A549 treated with AZD9567 at 1 μM for 4 hours (cell line): ENCODE measurements around the gene PLA2G2C. TPM values are rescaled to one million over a fixed set of nuclear protein-coding genes. Genes with fewer than 3 reads are reported as not detected.

Experiments
- total RNA-seq: library from RNA; stranded (reverse); fragments of 200-300 nt; extraction: Qiagen RNA extraction; gene quantifications from 5 replicates; pipeline ENCODE4 v1.2.3, GENCODE V29; 2022; ENCODE audit not compliant: insufficient read depth

The PLA2G2C gene, protein sequence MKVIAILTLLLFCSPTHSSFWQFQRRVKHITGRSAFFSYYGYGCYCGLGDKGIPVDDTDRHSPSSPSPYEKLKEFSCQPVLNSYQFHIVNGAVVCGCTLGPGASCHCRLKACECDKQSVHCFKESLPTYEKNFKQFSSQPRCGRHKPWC
- not detected in 5 replicates for total RNA-seq

DNA sequence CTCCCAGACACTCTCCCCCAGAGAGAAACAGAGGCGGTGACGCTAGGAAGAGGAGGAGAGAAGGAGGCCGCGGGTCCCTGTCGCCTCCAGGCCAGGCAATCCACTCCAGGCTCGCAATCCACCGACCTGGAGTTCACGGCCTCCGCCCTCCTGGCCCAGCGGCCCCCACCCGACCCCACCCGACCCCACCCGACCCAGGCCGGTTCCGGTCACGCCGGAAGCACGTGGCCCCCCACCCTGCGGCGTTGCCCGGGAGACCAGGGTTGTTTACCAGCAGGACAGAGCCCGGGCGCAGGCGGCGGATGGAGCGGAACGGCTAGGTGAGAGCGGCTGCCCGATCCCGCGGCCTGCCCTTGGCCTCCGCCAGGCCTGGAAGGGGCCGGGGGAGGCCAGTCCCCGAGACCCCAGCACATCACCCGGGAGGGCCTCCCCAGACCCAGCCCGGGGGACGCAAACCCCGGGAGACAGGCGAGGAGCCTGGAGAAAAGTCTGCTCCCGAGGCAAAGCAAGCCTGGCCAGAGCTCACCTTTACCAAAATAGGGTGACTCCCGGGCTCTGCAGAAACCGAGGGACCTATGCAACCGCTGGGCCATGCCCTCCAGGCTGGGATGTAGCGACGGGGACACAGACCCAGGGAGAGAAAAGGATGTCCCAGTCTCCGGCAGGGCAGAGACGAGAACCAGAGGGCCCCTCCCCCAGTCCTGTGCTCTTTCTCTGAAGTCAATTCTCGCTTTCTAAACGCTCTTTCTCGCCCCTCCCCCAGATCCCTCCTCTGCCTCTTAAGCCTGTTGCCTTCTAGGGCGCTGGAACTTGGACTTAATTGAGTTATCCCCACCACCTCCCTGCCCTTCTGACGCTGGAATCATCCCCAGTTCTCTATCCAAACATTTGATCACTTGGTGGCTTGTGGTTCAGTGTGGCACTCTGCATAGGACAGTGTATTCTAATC, at the start of gene PLA2G2C, which contains the start of gene UBXN10:
Gene PLA2G2C, minus strand, starts transcription at position 685 of the 949 bp plus-strand sequence. CDS start 9,155 bp downstream, outside the sequence.
Gene UBXN10, plus strand, starts transcription at position 263 of the 949 bp plus-strand sequence. CDS start 4,466 bp downstream, outside the sequence.

DNA sequence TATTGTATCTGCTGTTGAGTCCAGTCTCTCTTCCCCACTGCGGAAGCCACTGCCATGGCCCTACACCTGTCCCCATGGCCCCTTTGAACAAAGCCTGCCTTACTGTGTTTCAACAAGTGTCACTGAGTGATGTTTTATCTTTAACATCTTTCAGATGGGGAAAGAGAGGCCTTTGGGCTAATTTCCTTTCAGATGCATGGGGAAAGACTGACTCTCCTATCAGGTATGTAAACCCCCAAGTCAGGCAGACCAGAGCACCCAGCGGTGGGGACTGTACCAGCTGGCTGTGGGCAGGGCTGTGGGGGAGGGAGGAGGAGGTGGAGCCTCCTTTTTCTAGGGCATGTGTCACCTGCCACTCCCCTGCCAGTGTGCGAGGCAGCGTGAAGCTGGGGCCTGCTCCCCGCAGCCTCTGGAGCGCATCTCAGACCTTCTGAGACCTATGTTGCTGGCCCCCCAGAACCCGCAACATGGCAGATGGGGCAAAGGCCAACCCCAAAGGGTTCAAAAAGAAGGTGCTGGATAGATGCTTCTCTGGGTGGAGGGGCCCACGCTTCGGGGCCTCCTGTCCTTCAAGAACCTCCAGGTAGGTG, 47.3 kb downstream of the PLA2G2C start, which contains the start of gene PLA2G2F:
Gene PLA2G2F, plus strand, starts transcription at position 363 of the 590 bp plus-strand sequence. Its CDS starts 105 bp downstream, at position 468.

DNA sequence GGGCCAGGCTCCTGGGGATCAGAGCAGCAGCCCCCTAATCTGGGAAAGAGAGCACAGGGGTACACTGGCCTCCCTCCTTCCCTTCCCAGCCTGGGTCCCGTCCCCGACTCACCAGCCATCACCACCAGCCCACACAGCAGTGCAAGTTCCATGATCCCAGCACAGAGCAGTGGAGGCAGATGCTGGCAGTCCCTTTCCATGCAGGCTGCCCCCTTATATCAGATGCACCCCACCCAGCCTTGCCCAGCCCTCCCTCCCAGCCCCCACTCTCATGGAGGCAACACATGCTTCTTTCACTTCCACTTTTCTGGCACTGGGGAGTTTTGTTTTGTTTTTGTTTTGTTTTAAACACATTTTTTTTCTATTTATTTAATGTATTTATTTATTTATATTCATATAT, 67.0 kb downstream of the PLA2G2C start, which contains the start of gene PLA2G2D:
Gene PLA2G2D, minus strand, starts transcription at position 190 of the 400 bp plus-strand sequence. Its CDS starts 38 bp downstream, at position 152.

Other genes starting within 250 kb of the PLA2G2C start
- 0.08 TPM in 1 of 5 replicates, not detected in the others for gene PLA2G2A, start 206.9 kb downstream of the PLA2G2C start, total RNA-seq
- gene PLA2G5, start 116.3 kb downstream of the PLA2G2C start, total RNA-seq = not detected in 5 replicates
- 0.02 TPM in 2 of 5 replicates, not detected in the others for gene PLA2G2D, start 67.0 kb downstream of the PLA2G2C start, total RNA-seq
- gene PLA2G2F, start 47.2 kb downstream of the PLA2G2C start, total RNA-seq = not detected in 5 replicates
- not detected in 5 replicates for gene UBXN10, start 422 bp downstream of the PLA2G2C start, total RNA-seq
- not detected in 5 replicates for gene VWA5B1, start 104.4 kb upstream of the PLA2G2C start, total RNA-seq